ENCODE results near the gene THSD4.

- TF ChIP-seq, protein P1, sequence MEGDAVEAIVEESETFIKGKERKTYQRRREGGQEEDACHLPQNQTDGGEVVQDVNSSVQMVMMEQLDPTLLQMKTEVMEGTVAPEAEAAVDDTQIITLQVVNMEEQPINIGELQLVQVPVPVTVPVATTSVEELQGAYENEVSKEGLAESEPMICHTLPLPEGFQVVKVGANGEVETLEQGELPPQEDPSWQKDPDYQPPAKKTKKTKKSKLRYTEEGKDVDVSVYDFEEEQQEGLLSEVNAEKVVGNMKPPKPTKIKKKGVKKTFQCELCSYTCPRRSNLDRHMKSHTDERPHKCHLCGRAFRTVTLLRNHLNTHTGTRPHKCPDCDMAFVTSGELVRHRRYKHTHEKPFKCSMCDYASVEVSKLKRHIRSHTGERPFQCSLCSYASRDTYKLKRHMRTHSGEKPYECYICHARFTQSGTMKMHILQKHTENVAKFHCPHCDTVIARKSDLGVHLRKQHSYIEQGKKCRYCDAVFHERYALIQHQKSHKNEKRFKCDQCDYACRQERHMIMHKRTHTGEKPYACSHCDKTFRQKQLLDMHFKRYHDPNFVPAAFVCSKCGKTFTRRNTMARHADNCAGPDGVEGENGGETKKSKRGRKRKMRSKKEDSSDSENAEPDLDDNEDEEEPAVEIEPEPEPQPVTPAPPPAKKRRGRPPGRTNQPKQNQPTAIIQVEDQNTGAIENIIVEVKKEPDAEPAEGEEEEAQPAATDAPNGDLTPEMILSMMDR (IDR thresholded peaks at IDR 0.05), result no peak
- no peak for TF ChIP-seq POLR2AphosphoS5 (IDR thresholded peaks at IDR 0.05; ENCODE audit: insufficient read depth in 1 of 2, low read depth in 1 of 2)
Observed at GRCh38 chr15:71251584-71252043, 136.3 kb downstream of the THSD4 start.
